Fibroblast of lung (primary cell): ENCODE results near the gene MRTFA.

Experiments used
- EZH2 ChIP-seq: IDR thresholded peaks from 2 replicates; pipeline ENCODE4 v1.5.1; 2012; ENCODE audit warnings: low read length, control low read depth, mild to moderate bottlenecking; ENCODE audit errors: missing control alignments
- TF ChIP-seq, protein P1 (sequence below), 2 donors: IDR thresholded peaks in 1 of 2; conservative IDR thresholded peaks in 1 of 2; 1 replicate in 1 of 2; 2 replicates in 1 of 2; pipeline ENCODE4 v1.5.1; 2011 to 2012; ENCODE audit warnings: low read length in 2 of 2, control low read depth in 1 of 2, inconsistent platforms in 1 of 2, low read depth in 1 of 2, mild to moderate bottlenecking in 1 of 2

- TF ChIP-seq, protein P1, sequence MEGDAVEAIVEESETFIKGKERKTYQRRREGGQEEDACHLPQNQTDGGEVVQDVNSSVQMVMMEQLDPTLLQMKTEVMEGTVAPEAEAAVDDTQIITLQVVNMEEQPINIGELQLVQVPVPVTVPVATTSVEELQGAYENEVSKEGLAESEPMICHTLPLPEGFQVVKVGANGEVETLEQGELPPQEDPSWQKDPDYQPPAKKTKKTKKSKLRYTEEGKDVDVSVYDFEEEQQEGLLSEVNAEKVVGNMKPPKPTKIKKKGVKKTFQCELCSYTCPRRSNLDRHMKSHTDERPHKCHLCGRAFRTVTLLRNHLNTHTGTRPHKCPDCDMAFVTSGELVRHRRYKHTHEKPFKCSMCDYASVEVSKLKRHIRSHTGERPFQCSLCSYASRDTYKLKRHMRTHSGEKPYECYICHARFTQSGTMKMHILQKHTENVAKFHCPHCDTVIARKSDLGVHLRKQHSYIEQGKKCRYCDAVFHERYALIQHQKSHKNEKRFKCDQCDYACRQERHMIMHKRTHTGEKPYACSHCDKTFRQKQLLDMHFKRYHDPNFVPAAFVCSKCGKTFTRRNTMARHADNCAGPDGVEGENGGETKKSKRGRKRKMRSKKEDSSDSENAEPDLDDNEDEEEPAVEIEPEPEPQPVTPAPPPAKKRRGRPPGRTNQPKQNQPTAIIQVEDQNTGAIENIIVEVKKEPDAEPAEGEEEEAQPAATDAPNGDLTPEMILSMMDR (conservative IDR thresholded peaks at IDR 0.05 in 1 of 2, IDR thresholded peaks at IDR 0.05 in 1 of 2; ENCODE audit: low read depth in 1 of 2, low read length in 2 of 2): no peak
- TF ChIP-seq EZH2: no peak
Measured at GRCh38 chr22:40671796-40672360, 35.4 kb upstream of the MRTFA start.
